HG02970 (cell line): ENCODE measurements around the gene AOC2.
"Not testable (repeated sequence)": the region's sequence is repeated elsewhere in the genome, so short reads cannot be mapped to it uniquely, and the experiment has no call there.

Experiments
- ATAC-seq: cut with Tn5 transposase; IDR thresholded peaks from one replicate; pipeline ENCODE4 v1.9.1; 2021; ENCODE audit warnings: mild to moderate bottlenecking, moderate library complexity, moderate number of reproducible peaks; ENCODE audit not compliant: unreplicated experiment, low FRiP score

Gene AOC2

GRCh38 chr17:42853004-42853403 is 8.6 kb downstream of the AOC2 start:
- no peak for ATAC-seq

GRCh38 chr17:42853597-42853967 is 9.2 kb downstream of the AOC2 start:
- no peak for ATAC-seq

- ATAC-seq = no peak
Measured at GRCh38 chr17:42853968-42854790, 9.8 kb downstream of the AOC2 start.

GRCh38 chr17:42855048-42855596 is 10.7 kb downstream of the AOC2 start:
- no peak for ATAC-seq

GRCh38 chr17:42856093-42856492 is 11.7 kb downstream of the AOC2 start:
- not testable (repeated sequence) for ATAC-seq

- ATAC-seq = not testable (repeated sequence)
Measured at GRCh38 chr17:42856516-42856915, 12.1 kb downstream of the AOC2 start.

- ATAC-seq = no peak
Measured at GRCh38 chr17:42857389-42857788, 13.0 kb downstream of the AOC2 start.

GRCh38 chr17:42865638-42866094 is 21.3 kb downstream of the AOC2 start:
- no peak for ATAC-seq

- no peak for ATAC-seq
Measured at GRCh38 chr17:42866216-42866615, 21.8 kb downstream of the AOC2 start.

GRCh38 chr17:42866631-42867575 is 22.5 kb downstream of the AOC2 start:
- ATAC-seq = no peak

GRCh38 chr17:42867694-42868261 is 23.4 kb downstream of the AOC2 start:
- ATAC-seq = not testable (repeated sequence)

- ATAC-seq = no peak
Measured at GRCh38 chr17:42868338-42868737, 24.0 kb downstream of the AOC2 start.

GRCh38 chr17:42871647-42872046 is 27.3 kb downstream of the AOC2 start:
- ATAC-seq = no peak

- ATAC-seq = no peak
Measured at GRCh38 chr17:42872251-42872965, 28.0 kb downstream of the AOC2 start.

GRCh38 chr17:42873315-42873714 is 28.9 kb downstream of the AOC2 start:
- ATAC-seq = no peak

- ATAC-seq = not testable (repeated sequence)
Measured at GRCh38 chr17:42873932-42874695, 29.7 kb downstream of the AOC2 start.

- no peak for ATAC-seq
Measured at GRCh38 chr17:42877037-42877436, 32.7 kb downstream of the AOC2 start.

- no peak for ATAC-seq
Measured at GRCh38 chr17:42878123-42878880, 33.9 kb downstream of the AOC2 start.
